GM23248 (cell line): ENCODE measurements around the gene FPGS.

Experiments
- EZH2 ChIP-seq: fragments of 200-600 bp; sonication (generic); IDR thresholded peaks from 2 replicates; pipeline ENCODE4 v1.6.1; 2018; ENCODE audit warnings: antibody characterized with exemption, mild to moderate bottlenecking; ENCODE audit not compliant: insufficient read depth, poor library complexity, severe bottlenecking
- EZH2phosphoT487 ChIP-seq: fragments of 200-600 bp; sonication (generic); IDR thresholded peaks from 2 replicates; pipeline ENCODE4 v1.6.1; 2018; ENCODE audit warnings: antibody characterized with exemption, moderate library complexity, mild to moderate bottlenecking, low read depth; ENCODE audit not compliant: insufficient read depth

DNA sequence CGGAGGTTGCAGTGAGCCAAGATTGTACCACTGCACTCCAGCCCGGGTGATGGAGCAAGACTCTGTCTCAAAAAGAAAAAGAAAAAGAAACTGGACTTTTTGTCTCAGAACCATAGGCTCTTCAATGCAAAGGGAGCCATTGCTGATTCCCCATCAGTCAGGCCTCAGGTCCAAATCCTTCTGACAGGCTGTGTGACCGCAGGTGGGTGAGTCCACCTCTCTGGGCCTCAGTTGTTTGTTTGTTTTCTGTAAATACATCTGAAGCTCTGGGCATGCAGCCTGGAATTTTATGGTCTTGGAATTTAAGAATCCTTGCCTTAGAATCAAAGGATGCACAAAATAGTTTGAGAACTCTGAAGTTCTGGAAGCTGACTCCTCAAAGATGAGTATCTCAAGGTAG lies 46.4 kb upstream of the FPGS start:
- TF ChIP-seq EZH2 (no peak), EZH2phosphoT487 (no peak)
